LHCN-M2 (cell line): ENCODE results near the gene APOO. TPM values are rescaled to one million over a fixed set of nuclear protein-coding genes. Genes with fewer than 3 reads are reported as not detected.
A peak's percentile ranks its signal among the peaks of the same experiment; 100 is the strongest.
"Not testable (repeated sequence)": the region's sequence is repeated elsewhere in the genome, so short reads cannot be mapped to it uniquely, and the experiment has no call there.

Source experiments
- DNase-seq: peaks from one replicate; pipeline ENCODE4 v3.0.0-alpha.2; 2012; ENCODE audit warnings: low read depth
- total RNA-seq: library from RNA; depleted of rRNA; stranded (reverse); fragments of >200 nt; gene quantifications from 2 replicates; pipeline ENCODE4 v1.2.3, GENCODE V29; 2014

The APOO gene
- total RNA-seq, 1 experiment from 2014 or later = 14.6 TPM

DNA sequence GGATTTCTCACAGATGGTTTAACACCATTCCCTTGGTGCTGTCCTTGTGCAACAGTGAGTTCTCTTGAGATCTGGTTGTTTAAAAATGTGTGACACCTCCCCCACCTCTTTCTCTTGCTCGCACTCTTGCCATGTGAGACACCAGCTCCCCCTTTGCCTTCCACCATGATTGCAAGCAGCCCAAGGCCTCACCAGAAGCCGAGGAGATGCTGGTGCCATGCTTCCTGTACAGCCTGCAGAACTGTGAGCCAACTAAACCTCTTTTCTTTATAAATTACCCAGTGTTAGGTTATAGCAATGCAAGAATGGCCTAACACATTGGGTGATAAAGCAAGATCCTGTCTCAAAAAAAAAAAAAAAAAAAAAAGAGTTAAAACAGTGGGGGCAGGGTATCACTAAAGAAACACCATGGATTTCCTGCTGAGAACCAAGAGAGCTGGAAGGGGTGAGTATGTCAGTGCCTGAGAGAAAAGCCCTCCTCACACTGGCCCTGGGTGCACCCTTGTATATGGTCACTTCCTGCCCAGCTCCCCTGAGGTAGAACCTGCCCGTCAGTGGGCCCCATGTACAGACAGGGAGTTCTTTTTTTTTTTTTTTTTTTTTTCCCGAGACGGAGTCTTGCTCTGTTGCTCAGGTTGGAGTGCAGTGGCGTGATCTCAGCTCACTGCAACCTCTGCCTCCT is 46.4 kb downstream of the APOO start:
- DNase-seq = no peak

DNA sequence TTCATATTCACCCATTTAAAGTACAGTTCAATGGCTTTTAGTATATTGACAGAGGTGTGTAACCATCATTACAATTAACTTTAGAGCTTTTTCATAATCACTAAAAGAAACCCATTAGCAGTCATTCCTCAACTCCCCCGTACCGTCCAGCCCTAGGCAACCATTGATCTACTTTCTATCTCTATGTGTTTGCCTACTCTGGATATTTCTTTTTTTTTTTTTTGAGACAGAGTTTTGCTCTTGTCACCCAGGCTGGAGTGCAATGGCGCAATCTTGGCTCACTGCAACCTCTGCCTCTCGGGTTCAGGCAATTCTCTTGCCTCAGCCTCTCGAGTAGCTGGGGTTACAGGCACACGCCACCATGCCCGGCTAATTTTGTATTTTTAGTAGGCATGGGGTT is 48.5 kb downstream of the APOO start:
- DNase-seq = not testable (repeated sequence)

- DNase-seq = no peak
Observed at GRCh38 chrX:23857935-23858334, 49.8 kb downstream of the APOO start.

DNA sequence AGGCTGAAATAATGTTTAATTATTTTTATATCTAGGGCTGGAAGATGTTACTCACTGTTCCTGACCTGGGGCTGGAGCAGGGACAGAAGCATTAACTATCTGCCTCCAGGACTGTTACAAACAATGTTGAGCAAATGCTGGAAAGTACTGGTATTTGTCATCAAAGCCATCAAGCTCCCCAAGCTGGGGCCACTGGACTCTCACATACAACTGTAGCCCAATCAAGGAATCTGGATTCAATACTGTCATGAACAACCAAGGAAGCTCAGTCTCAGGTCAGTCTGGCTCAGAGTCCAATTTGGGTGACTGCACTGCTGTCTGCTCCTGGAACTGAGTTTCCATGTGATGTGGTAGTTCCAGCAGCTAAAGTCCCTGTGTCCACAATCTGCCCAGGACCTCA is 50.4 kb downstream of the APOO start:
- no peak for DNase-seq

DNA sequence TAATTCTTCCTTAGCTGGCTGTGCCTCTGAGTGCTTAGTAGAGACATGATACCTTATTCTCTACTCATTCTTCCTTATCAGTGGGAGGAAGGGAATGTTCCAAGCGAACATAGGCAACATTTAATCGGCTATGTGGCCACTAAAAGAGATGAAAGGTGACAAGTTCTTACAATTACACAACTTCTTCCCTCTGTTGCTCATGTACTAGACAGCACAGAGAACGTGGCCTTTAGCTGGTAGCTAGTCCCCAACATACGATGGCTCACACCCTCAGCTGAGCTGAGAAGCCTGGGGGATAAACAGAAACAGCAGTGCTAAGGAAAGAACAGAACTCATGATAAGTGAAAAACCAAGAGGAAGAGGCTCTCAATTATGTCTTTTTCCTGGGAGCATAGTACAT is 52.2 kb downstream of the APOO start:
- no peak for DNase-seq

DNA sequence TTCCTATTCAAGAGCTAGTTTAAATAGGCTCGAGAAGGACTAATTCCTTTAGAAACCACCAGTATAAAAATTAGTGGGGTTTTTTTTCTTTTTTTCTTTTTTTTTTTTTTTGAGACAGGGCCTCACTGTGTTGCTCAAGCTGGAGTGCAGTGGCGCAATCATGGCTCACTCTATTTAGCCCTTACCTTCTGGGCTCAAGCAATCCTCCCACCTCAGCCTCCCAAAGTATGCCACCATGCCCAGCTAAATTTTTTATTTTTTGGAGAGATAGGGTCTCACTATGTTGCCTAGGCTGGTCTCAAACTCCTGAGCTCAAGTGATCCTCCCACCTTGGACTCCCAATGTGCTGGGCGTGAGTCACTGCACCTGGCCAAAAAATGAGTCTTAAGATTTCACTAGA is 52.8 kb downstream of the APOO start:
- DNase-seq = no peak

- DNase-seq = peak; percentile 9
Observed at GRCh38 chrX:23854122-23854521, 53.6 kb downstream of the APOO start.

DNA sequence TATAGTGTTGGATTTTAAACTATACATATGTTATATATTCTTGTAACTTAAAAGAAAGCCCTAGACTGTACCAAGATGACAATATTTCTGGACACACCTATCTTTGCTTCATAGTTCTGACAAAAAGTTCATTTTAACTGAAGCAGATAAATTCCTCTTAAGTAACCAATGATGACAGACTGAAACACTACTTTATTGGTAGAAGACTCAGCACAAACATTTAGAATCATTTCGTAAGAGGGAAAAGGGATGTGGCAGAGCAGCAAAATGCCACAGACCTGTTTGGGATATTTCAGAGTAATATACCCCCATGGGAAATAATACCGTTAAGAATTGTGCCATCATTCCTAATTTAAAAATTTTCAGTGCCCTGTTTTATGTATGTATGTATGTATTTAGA is 56.2 kb downstream of the APOO start:
- DNase-seq = no peak

DNA sequence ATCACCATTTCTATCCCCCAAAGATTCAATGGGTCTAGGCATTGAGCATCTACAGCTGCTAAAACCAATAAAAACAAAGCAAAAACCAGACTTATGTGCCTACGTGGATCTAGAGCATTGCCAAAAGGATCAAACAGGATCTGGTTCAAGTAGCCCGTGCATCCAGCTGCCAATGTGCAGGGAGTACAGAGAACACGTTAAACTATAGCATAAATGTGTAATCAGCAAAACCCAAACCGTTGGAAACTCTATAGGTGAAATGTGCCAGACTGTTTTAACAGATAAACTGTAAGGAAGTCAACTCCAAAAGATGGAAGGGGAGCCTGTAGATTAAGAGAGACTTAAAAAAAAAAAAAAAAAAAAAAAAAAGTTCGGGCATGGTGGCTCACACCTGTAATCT is 58.5 kb downstream of the APOO start:
- DNase-seq = no peak

DNA sequence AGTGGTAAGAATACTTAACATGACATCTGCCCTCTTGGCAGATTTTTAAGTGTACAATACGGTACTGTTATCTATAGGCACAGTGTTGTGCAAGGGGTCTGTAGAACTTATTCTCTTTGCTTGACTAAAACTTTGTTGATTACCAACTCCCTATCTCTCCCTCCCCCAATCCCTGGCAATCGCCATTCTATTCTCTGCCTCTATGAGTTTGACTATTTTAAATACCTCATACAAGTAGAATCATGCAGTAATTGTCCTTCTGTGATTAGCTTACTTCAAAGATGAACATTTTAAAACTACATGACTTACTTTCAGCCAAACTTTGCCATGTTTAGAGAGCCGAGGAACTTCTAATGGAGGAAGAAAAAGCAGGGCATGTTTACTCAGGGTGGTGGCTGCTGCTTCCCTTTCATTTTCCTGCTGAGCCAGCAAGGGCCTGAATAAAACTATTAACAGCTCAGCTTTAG is 62.4 kb downstream of the APOO start:
- DNase-seq = no peak

GRCh38 chrX:23844502-23845138 is 63.1 kb downstream of the APOO start:
- DNase-seq = peak; percentile 6

GRCh38 chrX:23841847-23842522 is 65.8 kb downstream of the APOO start:
- DNase-seq = no peak

DNA sequence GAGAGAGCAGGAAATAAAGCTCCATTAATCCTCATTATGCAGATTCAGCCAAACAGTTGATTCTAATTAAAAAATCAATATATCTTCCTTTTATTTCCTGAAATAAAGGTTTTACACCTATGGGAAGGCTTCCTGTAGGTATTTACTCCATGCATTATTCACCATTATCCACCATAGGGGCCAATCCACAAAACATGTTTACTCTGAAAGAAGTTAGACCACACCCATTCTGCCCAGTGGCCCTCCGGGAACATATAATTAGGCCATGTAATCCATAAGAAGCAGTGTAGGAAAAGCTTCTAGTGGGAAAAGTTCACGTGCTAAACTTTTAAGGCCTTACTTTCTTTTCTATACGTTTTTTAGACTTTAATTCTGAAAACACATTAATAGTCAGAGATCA is 67.1 kb downstream of the APOO start:
- DNase-seq = no peak

GRCh38 chrX:23838953-23839352 is 68.8 kb downstream of the APOO start:
- DNase-seq = no peak

DNA sequence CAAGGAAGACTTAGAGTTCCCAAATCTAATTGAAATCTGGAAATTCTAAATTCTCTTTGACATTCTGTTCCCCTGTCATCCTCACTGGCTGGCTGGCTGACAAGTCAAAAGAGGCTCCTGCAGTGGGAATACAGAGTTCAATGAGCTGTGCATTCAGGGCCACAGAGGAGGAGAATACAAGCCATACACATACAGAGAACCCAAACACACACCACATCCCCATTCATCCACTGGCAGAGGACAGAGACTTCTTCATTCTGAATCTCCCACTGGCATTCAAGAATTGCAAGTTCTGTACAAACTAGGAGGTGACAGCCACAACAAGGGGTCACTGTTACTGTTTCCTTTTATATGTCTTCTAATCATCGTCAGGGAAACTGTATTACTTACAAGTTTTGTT is 75.0 kb downstream of the APOO start:
- DNase-seq = no peak

GRCh38 chrX:23828881-23829280 is 78.9 kb downstream of the APOO start:
- no peak for DNase-seq

- no peak for DNase-seq
Observed at GRCh38 chrX:23826653-23827052, 81.1 kb downstream of the APOO start.

DNA sequence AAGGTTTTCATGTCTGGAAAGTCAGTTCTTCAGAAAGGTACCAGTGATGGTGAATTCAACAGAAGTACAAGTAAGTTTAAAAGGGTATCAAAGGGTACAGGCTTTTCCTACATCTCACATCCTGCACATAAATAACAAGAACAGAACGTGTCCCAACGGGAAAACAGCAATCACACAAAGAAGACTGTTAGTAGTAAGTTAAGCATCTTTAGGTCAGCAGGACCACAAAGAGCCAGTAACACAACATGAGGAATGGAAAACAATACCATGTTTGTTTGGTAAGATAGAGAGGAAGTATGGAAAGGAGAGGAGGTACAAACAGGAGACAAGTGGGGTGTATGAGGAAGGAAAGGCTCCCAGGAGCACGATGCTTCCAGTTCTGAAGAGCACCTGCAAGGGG is 81.5 kb downstream of the APOO start:
- DNase-seq = no peak

DNA sequence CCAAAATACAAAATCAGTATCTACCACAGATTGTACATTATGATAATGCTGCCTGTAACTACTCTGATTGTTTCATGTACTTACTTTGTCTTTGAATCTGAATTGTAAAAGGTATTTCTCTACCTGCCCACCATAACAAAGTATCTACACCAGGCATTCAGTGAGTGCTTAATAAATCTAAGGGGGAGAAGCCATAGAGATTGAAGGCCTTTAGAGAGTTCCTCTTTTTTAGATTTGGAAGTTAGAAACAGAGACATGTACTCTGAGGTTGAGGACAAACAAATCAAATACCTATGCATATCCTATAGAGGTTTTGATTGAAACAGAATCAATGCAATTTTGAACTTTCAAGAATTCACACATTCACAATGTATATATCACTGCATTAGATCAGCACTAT is 82.1 kb downstream of the APOO start:
- no peak for DNase-seq

- no peak for DNase-seq
Observed at GRCh38 chrX:23822841-23823240, 84.9 kb downstream of the APOO start.

DNA sequence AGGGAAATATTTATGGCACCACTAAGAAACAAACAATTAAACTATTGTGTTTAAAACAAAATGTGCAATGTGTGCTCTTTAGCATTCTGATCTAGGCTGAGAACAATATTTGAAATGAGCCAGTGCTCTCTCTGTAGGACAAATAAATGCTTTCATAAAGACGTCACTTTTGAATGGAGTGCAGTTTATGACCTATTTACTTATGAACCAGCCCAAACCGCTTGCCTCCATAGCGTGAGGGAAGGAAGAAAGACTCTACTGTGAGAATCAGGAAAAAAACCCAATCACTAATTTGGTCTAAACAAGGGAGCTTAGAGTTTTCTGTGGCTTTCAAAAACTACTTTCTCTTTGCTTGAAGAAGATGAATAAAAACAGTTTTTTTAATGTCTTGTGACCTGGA is 85.3 kb downstream of the APOO start:
- DNase-seq = peak; percentile 34

DNA sequence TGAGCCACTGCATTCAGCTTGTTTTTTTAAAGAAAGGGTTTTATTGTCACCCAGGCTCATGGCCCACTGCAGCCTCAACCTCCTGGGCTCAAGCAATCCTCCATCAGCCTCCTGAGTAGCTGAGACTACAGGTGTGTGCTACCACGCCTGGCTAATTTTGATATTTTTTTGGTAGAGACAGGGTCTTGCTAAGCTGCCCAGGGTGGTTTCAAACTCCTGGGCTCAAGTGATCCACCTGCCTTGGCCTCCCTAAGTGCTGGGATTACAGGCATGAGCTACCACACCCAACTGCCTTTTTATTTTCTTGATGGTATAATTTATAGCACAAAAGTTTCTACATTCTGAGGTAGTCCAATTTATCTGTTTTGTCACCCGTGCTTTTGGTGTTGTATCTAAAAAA is 85.9 kb downstream of the APOO start:
- DNase-seq = no peak

DNA sequence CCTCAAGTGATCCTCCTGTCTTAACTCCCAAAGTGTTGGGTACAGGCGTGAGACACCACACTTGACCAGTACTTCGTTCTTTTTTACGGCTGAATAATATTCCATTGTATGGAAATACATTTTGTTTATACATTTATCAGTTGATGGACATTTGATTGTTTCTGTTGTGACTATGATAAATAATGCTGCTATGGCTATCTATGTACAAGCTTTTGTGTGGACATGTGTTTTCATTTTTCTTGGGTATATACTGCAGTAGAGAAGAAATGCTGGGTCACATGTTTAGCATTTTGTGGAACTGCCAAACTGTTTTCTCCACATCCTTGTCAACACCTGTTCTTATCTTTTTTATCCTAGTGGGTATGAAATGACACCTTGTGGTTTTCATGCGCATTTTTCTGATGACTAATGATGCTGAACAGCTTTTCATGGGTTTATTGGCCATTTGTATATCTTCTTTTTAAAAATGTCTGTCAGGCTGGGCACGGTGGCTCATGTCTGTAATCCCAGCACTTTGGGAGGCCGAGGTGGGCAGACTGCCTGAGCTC is 87.4 kb downstream of the APOO start:
- DNase-seq = peak; percentile 83
